Tibial nerve (tissue), 4 donors: ENCODE measurements around the gene ZW10. TPM values are rescaled to one million over a fixed set of nuclear protein-coding genes. Genes with fewer than 3 reads are reported as not detected.
A peak's percentile ranks its signal among the peaks of the same experiment; 100 is the strongest.

Source experiments
- DNase-seq, 2 donors: peaks; one replicate each; pipeline ENCODE4 v3.0.0-alpha.2; 2019; ENCODE audit warnings: low spot score in 2 of 2
- H3K27ac ChIP-seq, 4 donors: fragments of 200-600 bp; sonication (generic) in 3 of 4; one replicate each; pipeline ENCODE4 v1.5.1; 2017 to 2019; ENCODE audit warnings: mild to moderate bottlenecking in 1 of 4
- H3K27me3 ChIP-seq, 2 donors: fragments of 200-600 bp; sonication (generic) in 1 of 2; one replicate each; pipeline versions ENCODE4 v1.5.1 to v1.6.0; 2017 to 2019
- H3K36me3 ChIP-seq, 3 donors: fragments of 200-600 bp; sonication (generic); one replicate each; pipeline ENCODE4 v1.5.1; 2018 to 2019
- H3K4me1 ChIP-seq, 4 donors: fragments of 200-600 bp; sonication (generic) in 3 of 4; one replicate each; pipeline ENCODE4 v1.5.1; 2017 to 2019
- H3K4me3 ChIP-seq, 4 donors: fragments of 200-600 bp; sonication (generic) in 3 of 4; one replicate each; pipeline ENCODE4 v1.5.1; 2017 to 2019; ENCODE audit warnings: mild to moderate bottlenecking in 1 of 4, moderate library complexity in 1 of 4
- H3K9me3 ChIP-seq, 4 donors: fragments of 200-600 bp; sonication (generic) in 3 of 4; one replicate each; pipeline ENCODE4 v1.5.1; 2017 to 2019
- CTCF ChIP-seq, 5 experiments: fragments of 200-600 bp in 3 of 5; fragments of 450-650 bp in 2 of 5; sonication (generic) in 3 of 5; IDR thresholded peaks; one replicate each; pipeline ENCODE4 v1.5.1; 2016 to 2019; ENCODE audit warnings: antibody characterized with exemption in 5 of 5, mild to moderate bottlenecking in 3 of 5, moderate library complexity in 2 of 5
- EP300 ChIP-seq, 2 donors: sonication (generic); formaldehyde crosslinking; IDR thresholded peaks; one replicate each; pipeline ENCODE4 v1.6.1; 2017; ENCODE audit warnings: antibody characterized with exemption in 2 of 2, mild to moderate bottlenecking in 1 of 2
- POLR2A ChIP-seq, 2 donors: fragments of 450-650 bp; IDR thresholded peaks; one replicate each; pipeline ENCODE4 v1.6.1; 2017; ENCODE audit warnings: antibody characterized with exemption in 2 of 2, mild to moderate bottlenecking in 2 of 2, moderate library complexity in 2 of 2
- WGBS, 2 donors: methylation state at CpG; one replicate each; pipeline ENCODE4 v1.1.5; 2018; 5-methylcytosine and 5-hydroxymethylcytosine counted together
- total RNA-seq, 4 donors: library from RNA; depleted of rRNA; stranded (reverse); fragments of >200 nt; gene quantifications; one replicate each; pipeline ENCODE4 v1.1.0, GENCODE V29; 2016

Gene ZW10
- total RNA-seq, 4 donors from 2014 or later = 9.8 to 14.2 (median 12.6) TPM

GRCh38 chr11:113701491-113701890 lies 72.0 kb downstream of the ZW10 start:
- WGBS, 2 donors = 100% methylated on average over 1 of the region's 1 CpG
- Histone ChIP-seq H3K9me3 (no peaks in the 10 kb centered on the region), H3K4me1 (peaks cover 0 to 16% (median 0%) of the 10 kb centered on the region in 4 donors), H3K27ac (no peak overlapping the region), H3K36me3 (peaks cover 0 to 23% (median 0%) of the 10 kb centered on the region in 3 donors), H3K4me3 (no peak overlapping the region), H3K27me3 (no peaks in the 10 kb centered on the region)
- TF ChIP-seq CTCF (IDR thresholded peaks at IDR 0.05) = no peak
- TF ChIP-seq POLR2A (IDR thresholded peaks at IDR 0.05) = no peak
- TF ChIP-seq EP300 (IDR thresholded peaks at IDR 0.05) = no peak
- DNase-seq = no peak

GRCh38 chr11:113698515-113698914 lies 75.0 kb downstream of the ZW10 start:
- Histone ChIP-seq H3K27ac (peak overlapping the region in 1 of 4 donors; percentile 11), H3K36me3 (peaks cover 0 to 51% (median 0%) of the 10 kb centered on the region in 3 donors), H3K27me3 (no peaks in the 10 kb centered on the region), H3K9me3 (no peaks in the 10 kb centered on the region), H3K4me3 (no peak overlapping the region), H3K4me1 (peaks cover 0 to 17% (median 0%) of the 10 kb centered on the region in 4 donors)
- no peak for DNase-seq
- TF ChIP-seq EP300 (IDR thresholded peaks at IDR 0.05) = no peak
- TF ChIP-seq CTCF (IDR thresholded peaks at IDR 0.05) = no peak
- TF ChIP-seq POLR2A (IDR thresholded peaks at IDR 0.05) = no peak
- WGBS, 2 donors = 63 to 67% methylated on average over 3 of the region's 3 CpGs

- Histone ChIP-seq H3K36me3 (peaks cover 0 to 57% (median 0%) of the 10 kb centered on the region in 3 donors), H3K4me3 (no peak overlapping the region), H3K9me3 (no peaks in the 10 kb centered on the region), H3K27ac (peak overlapping the region in 2 of 4 donors; percentile 0 to 7), H3K4me1 (peaks cover 0 to 17% (median 0%) of the 10 kb centered on the region in 4 donors), H3K27me3 (no peaks in the 10 kb centered on the region)
- DNase-seq = no peak
- 79 to 86% methylated on average over 7 of the region's 7 CpGs for WGBS, 2 donors
- TF ChIP-seq CTCF (IDR thresholded peaks at IDR 0.05) (no peak), EP300 (IDR thresholded peaks at IDR 0.05) (no peak)
Observed at GRCh38 chr11:113697756-113698407, 75.6 kb downstream of the ZW10 start.

GRCh38 chr11:113697111-113697510 lies 76.4 kb downstream of the ZW10 start:
- H3K36me3 ChIP-seq = peaks cover 0 to 63% (median 0%) of the 10 kb centered on the region in 3 donors

More at GRCh38 chr11:113697111-113697510, 76.4 kb downstream of the ZW10 start:
- no peak overlapping the region for H3K27ac ChIP-seq
- H3K9me3 ChIP-seq = no peaks in the 10 kb centered on the region
- TF ChIP-seq POLR2A (IDR thresholded peaks at IDR 0.05) (no peak), CTCF (IDR thresholded peaks at IDR 0.05) (no peak), EP300 (IDR thresholded peaks at IDR 0.05) (no peak)
- WGBS, 2 donors = 93 to 100% methylated on average over 5 of the region's 5 CpGs
- DNase-seq = no peak
- H3K27me3 ChIP-seq = no peaks in the 10 kb centered on the region
- peaks cover 0 to 17% (median 0%) of the 10 kb centered on the region in 4 donors for H3K4me1 ChIP-seq
- H3K4me3 ChIP-seq = no peak overlapping the region
